Subcutaneous adipose tissue (tissue), 4 donors: ENCODE measurements around the gene RIPK4. TPM values are rescaled to one million over a fixed set of nuclear protein-coding genes. Genes with fewer than 3 reads are reported as not detected.

ENCODE experiments used
- total RNA-seq, 4 donors: library from RNA; depleted of rRNA; stranded (reverse); fragments of >200 nt; gene quantifications; one replicate each; pipeline ENCODE4 v1.1.0, GENCODE V29; 2016
- TF ChIP-seq, protein P1 (sequence below): fragments of 450-650 bp; IDR thresholded peaks from one replicate; pipeline ENCODE4 v1.5.1; 2016; ENCODE audit warnings: low read depth, mild to moderate bottlenecking, control low read depth, antibody characterized with exemption, moderate library complexity

The RIPK4 gene
- total RNA-seq, 4 donors from 2014 or later = 0.16 TPM; not detected in 3

DNA sequence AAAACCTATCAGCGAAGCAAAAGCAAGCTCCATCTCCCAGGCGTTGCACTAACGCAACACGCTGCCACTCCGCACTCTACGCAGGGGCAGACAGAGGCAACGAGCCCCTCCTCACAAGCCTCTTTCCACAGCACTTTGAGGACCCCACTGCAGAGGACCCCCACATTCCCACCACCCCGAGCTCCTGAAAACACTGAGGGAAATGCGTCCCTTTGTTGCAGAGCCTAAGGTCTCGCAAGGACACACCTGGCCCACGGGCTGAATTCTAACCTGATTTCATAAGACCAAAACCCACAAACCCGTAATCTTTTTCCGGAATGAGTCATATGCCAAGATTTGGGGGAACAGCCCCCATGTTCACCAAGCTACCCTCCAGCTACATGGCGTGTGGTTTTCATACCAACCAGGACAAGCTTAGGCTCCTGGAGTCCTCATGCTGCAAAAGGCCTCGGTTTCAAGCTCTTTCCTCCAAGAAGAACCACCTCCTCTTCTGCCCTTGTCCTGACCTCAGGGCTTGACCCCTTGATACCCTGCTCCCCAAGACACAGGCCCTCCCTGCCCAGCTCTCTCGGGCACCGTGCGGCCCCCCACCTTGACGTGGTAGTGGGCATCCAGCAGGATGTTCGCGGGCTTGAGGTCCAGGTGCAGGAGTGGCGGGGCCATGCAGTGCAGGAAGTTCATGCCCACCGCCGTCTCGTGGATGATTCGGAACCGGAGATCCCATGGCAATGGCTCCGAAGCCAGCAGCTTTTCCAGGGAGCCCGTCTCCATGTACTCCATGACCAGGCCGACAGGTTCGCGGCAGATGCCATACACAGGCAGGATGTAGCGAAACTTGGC, 10.7 kb downstream of the RIPK4 start:
- TF ChIP-seq, protein P1, sequence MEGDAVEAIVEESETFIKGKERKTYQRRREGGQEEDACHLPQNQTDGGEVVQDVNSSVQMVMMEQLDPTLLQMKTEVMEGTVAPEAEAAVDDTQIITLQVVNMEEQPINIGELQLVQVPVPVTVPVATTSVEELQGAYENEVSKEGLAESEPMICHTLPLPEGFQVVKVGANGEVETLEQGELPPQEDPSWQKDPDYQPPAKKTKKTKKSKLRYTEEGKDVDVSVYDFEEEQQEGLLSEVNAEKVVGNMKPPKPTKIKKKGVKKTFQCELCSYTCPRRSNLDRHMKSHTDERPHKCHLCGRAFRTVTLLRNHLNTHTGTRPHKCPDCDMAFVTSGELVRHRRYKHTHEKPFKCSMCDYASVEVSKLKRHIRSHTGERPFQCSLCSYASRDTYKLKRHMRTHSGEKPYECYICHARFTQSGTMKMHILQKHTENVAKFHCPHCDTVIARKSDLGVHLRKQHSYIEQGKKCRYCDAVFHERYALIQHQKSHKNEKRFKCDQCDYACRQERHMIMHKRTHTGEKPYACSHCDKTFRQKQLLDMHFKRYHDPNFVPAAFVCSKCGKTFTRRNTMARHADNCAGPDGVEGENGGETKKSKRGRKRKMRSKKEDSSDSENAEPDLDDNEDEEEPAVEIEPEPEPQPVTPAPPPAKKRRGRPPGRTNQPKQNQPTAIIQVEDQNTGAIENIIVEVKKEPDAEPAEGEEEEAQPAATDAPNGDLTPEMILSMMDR = no peak

- TF ChIP-seq, protein P1 = no peak
Observed at GRCh38 chr21:41755258-41755933, 11.5 kb downstream of the RIPK4 start.

GRCh38 chr21:41754479-41754891, 12.4 kb downstream of the RIPK4 start:
- TF ChIP-seq, protein P1 = no peak

DNA sequence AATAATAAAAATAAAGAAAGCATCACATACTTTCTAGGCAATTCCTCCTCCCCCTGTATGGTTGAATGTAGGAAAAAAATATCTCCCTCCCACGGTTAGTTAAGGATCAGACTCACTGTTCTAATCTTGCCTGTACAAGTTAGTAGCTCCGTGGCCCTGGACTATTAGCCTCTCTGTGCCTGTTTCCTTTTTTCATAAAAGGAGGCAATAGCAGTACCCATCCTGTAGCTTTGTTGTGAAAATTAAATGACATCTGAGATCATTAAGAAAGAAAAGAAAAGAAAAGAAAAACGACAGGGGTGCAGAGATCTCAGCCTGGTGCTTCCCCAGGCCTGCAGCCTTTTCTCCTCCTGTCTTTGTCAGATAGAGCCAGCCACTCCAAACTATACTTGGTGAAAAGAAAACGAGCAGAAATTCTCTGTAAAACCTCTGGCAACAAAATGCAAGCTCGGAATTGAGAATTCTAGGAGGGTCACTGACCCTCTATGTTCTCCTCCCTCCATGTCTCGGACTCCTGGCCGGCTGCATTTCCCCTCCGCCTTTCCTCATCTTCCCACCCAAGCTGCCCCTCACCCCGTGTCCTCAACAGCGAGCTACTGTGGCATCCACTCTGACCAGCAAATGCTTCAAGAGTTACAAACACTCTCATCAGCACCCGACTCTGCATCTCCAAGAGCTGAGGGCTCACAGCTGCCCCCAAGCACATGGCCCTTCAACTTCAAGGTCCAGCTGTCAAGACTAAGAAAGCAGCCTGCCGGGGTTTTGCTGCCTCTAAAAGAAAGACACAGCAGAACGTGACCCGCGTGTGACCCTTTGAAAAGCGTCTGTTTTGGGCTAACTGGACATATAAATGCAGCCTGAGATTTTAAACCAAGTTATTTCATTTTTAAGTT, 13.6 kb downstream of the RIPK4 start:
- TF ChIP-seq, protein P1 = no peak

DNA sequence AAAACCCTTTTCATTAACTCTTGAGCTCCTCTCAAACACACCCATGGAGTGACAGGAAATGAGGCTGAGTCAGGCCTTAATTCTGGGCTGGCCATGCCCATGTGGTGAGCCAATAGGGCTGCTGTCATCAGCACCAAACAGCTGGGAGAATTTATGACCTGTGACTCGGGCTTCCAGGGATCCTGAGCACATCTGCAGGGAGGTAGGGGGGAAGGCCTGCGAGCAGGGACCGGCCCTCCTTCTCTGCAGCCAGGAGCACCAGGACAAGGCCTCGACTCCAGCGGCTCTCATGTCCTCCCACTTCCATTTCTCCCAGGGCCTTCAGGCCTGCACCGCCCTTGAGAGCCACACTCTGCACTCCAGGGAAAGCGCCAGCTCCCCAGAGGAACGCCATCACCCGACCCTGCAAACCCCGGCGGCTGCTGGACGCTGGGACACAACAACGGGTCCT, 14.6 kb downstream of the RIPK4 start:
- TF ChIP-seq, protein P1 = no peak

DNA sequence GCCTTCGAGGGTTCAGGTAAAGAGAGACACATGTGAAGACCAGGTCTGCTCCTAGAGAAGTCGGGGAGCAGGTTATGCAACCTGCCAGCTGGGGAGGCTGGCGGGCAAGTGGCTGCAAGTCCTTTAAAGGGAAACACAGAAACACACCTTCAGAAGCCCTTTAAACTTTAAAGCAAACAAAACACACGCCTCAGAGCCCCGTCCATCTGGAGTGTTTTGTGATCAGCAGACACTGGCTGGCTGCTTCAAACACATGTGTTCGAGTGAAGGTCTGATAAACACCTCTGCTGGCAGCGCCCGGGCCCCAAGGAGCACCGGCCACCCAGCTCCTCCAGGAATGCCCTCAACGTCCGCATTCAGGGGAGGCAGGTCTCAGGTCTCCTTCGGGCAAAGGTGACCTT, 15.2 kb downstream of the RIPK4 start:
- TF ChIP-seq, protein P1 = no peak
